BJ (cell line): ENCODE data around the gene CALHM1. TPM values are rescaled to one million over a fixed set of nuclear protein-coding genes. Genes with fewer than 3 reads are reported as not detected.

Source experiments
- CTCF ChIA-PET: fragments of 350-600 bp; formaldehyde crosslinking; extraction: SDS; loops from one replicate; lab custom pipeline; 2021; ENCODE audit warnings: antibody characterized with exemption, inconsistent platforms; lab: Yijun Ruan, JAX
- POLR2A ChIA-PET: fragments of 300-600 bp; sonication (Branson Sonifier 250); formaldehyde crosslinking; extraction: SDS; loops from one replicate; lab custom pipeline; 2021; ENCODE audit warnings: antibody characterized with exemption; lab: Charles Lee
- DNase-seq: peaks from one replicate; pipeline ENCODE4 v3.0.0-alpha.2; 2011; ENCODE audit warnings: low read depth
- H3K27me3 ChIP-seq: 2 replicates; pipeline ENCODE4 v1.6.0; 2011; ENCODE audit warnings: low read length; ENCODE audit not compliant: control insufficient read depth, insufficient read depth
- H3K36me3 ChIP-seq: 2 replicates; pipeline ENCODE4 v1.5.1; 2011; ENCODE audit warnings: low read length; ENCODE audit not compliant: control insufficient read depth, insufficient read depth
- H3K4me3 ChIP-seq: 2 replicates; pipeline ENCODE4 v1.5.1; 2011; ENCODE audit warnings: low read depth, mild to moderate bottlenecking, control low read depth, low read length
- CTCF ChIP-seq: IDR thresholded peaks from 2 replicates; pipeline ENCODE4 v1.5.1; 2011; ENCODE audit warnings: low read depth, mild to moderate bottlenecking, control low read depth, inconsistent platforms, low read length, moderate library complexity; ENCODE audit not compliant: insufficient read depth
- polyA plus RNA-seq: library from polyadenylated mRNA; depleted of rRNA; stranded (reverse); fragments of >200 nt; gene quantifications from 2 replicates; pipeline ENCODE4 v1.2.3, GENCODE V29; 2011

Gene CALHM1
- polyA plus RNA-seq, 1 experiment, result not detected

- POLR2A ChIA-PET, result no interaction called here
- H3K36me3 ChIP-seq, result no peaks in the 10 kb centered on the region
- peaks cover 1% of the 10 kb centered on the region; the same call in 1 of the 2 replicates for H3K27me3 ChIP-seq
- no peak for TF ChIP-seq CTCF
- DNase-seq, result no peak
- H3K4me3 ChIP-seq, result no peak overlapping the region
- CTCF ChIA-PET, result interaction anchor here (0.8 to 1.4 kb wide), 2 partner anchors 12 to 53 kb away, joined by 3 read pairs; no protein-coding TSS in a partner anchor
These were observed 10.5 kb upstream of the CALHM1 start for GRCh38 chr10:103469201-103469600.

GRCh38 chr10:103467406-103467805 lies 8.7 kb upstream of the CALHM1 start:
- ChIA-PET CTCF (no interaction called here), POLR2A (no interaction called here)
- no peak for DNase-seq
- no peak for TF ChIP-seq CTCF
- peaks cover 1% of the 10 kb centered on the region; the same call in 1 of the 2 replicates for H3K27me3 ChIP-seq
- no peaks in the 10 kb centered on the region for H3K36me3 ChIP-seq
- H3K4me3 ChIP-seq, result no peak overlapping the region

GRCh38 chr10:103466734-103467133 lies 8.0 kb upstream of the CALHM1 start:
- Histone ChIP-seq H3K4me3 (no peak overlapping the region), H3K27me3 (peaks cover 1% of the 10 kb centered on the region; the same call in 1 of the 2 replicates), H3K36me3 (no peaks in the 10 kb centered on the region)
- DNase-seq, result no peak
- ChIA-PET POLR2A (no interaction called here), CTCF (no interaction called here)
- no peak for TF ChIP-seq CTCF

- ChIA-PET CTCF (no interaction called here), POLR2A (no interaction called here)
- Histone ChIP-seq H3K36me3 (no peaks in the 10 kb centered on the region), H3K27me3 (peaks cover 1% of the 10 kb centered on the region; the same call in 1 of the 2 replicates), H3K4me3 (no peak overlapping the region)
- TF ChIP-seq CTCF, result no peak
- no peak for DNase-seq
These were observed 6.9 kb upstream of the CALHM1 start for GRCh38 chr10:103465411-103466179.

- no peak for DNase-seq
- CTCF ChIA-PET, result no interaction called here
- Histone ChIP-seq H3K27me3 (0 out of 2 replicates have a peak, but pooled peaks cover 1% of the 10 kb centered on the region), H3K36me3 (no peaks in the 10 kb centered on the region), H3K4me3 (no peak overlapping the region)
- POLR2A ChIA-PET, result no interaction called here
- no peak for TF ChIP-seq CTCF
These were observed 4.8 kb upstream of the CALHM1 start for GRCh38 chr10:103463499-103463898.
